Measurements from ENCODE around the gene TIMM10.
"Not testable (repeated sequence)": the region's sequence is repeated elsewhere in the genome, so short reads cannot be mapped to it uniquely, and the experiment has no call there.

TIMM10 gene

DNA sequence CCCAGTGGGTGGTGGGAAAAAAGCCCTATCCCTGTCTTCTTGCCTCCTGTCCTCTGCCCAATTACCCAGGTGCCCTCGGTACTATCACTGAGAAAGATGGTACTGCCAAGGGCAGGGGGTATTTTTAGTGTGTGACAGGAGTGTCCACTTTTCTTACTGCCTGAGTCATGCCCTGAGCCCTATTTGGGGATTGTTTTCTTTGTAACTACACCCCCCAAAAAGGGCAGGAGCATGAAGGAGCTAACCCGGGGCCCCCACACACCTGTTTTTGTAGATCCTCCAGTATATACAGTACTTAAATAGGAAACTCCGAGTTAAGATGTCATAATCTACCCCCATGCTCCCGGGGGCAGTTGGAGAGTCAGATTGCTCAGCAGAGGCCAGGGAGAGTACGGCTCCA, 10.6 kb upstream of the TIMM10 start:
- DNase-seq (ENCODE audit: low spot score) = no peak

DNA sequence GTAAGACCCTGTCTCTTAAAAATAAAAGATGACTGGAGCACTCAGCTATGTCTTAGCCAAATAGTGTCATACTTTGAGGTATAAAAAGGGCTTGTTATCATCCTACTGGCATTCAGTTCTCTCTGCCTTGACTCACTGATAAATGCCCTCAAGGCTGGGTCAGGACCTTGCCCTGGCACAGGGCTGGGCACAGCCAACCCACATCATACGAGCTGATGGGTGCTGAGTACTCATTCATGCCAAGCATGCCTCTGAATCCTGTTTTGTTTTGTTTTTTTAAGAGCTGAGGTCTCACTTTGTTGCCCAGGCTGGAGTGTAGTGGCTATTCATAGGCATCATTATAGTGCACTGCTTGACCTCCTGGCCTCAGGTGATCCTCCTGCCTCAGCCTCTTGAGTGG, 8.8 kb upstream of the TIMM10 start:
- DNase-seq (ENCODE audit: low spot score) = no peak

DNA sequence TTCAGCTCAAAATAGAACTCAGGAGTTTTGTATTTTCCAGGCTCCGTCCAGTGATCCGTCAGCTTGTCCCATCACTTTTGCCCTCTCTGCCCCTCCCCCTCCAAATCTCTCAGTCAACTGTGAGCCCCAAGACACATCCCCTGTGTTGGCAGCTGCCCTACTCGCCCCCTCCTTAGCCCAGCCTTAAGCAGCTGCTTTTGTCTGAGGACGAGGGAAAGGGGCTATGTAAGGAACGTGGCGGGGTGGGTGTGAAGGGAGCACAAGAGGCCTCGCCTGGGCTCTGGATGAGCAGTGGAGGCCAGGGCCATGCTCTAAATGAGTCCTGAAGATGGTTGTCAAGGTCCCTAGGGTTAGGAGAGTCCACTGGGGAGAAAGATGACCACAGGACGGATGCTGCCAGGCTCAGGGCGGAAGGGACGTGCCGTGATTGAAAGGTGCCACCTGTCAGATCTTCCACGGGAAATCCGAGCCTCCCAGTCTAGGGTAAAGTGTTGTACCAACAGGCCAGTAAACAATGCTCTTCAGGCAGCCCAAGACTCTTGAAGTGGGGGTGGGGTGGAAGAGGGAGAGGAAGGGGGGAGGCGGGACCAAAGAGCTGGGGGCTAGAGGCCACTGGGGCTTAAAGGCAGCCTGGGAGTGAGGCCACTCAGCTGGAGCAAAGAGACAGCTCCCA, 6.5 kb upstream of the TIMM10 start, which contains the start of gene SMTNL1:
Gene SMTNL1 (plus strand): TSS at position 649 of the 673 bp plus-strand sequence. CDS start 5,048 bp downstream, outside the sequence.
- no peak for DNase-seq (ENCODE audit: low spot score)

- DNase-seq (ENCODE audit: low spot score) = not testable (repeated sequence)
Observed at GRCh38 chr11:57534449-57534848, 3.9 kb upstream of the TIMM10 start.

DNA sequence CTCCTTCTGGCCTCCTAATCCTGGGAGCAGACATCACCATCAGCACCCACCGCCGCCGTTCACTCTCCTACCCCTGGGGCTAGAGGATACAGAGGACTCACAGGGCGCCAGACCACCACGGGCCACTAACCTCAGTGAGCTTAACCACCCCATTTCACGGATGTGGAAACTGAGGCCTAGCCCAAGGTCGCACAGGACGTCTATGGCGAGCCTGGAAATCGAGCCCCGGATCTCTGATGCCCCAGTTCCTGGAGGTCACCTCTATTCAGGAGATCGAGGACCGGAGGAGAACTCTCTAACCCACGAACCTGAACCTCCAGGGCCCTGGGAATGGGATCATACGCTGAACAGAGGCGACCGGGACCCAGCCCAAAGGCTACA, 349 bp downstream of the TIMM10 start:
- no peak for DNase-seq (ENCODE audit: low spot score)

DNA sequence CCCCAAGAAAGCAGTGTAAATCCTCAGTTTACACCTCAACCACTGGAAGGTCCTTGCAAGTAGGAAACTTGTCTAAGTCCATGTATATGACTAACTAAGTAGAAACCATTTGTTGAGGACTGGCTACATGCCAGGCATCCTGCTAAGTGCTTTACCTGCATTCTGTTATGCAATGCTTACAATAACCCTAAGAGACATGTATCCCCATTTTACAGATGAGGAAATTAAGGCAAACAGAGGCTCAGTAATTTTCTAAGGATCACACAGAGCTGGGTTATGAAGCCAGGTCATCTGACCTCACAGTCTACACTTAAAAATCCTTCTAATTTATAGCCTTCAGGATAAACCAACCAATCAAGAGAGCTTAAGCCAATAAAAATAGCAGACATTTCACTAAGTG, 1.5 kb downstream of the TIMM10 start:
- DNase-seq (ENCODE audit: low spot score) = no peak

- peak; percentile 67 for DNase-seq (ENCODE audit: low spot score)
Observed at GRCh38 chr11:57527056-57527631, 3.4 kb downstream of the TIMM10 start.

GRCh38 chr11:57523419-57523818, 7.1 kb downstream of the TIMM10 start:
- no peak for DNase-seq (ENCODE audit: low spot score)

DNA sequence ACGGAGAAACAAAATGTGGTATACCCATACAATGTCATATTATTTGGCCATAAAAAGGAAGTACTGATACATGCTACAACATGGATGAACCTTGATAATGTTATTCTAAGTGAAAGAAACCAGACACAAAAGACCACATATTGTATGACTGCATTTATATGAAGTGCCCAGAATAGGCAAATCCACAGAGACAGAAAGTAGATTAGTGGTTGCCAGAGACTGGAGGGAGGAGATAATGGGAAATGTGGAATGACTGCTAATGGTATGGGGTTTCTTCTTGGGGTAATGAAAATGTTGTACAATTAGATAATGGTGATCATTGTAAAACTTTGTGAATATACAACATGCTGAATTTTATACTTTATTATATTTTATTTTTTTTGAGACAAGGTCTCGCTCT, 9.4 kb downstream of the TIMM10 start:
- no peak for DNase-seq (ENCODE audit: low spot score)

GRCh38 chr11:57516061-57516443, 14.5 kb downstream of the TIMM10 start:
- DNase-seq (ENCODE audit: low spot score) = no peak

DNA sequence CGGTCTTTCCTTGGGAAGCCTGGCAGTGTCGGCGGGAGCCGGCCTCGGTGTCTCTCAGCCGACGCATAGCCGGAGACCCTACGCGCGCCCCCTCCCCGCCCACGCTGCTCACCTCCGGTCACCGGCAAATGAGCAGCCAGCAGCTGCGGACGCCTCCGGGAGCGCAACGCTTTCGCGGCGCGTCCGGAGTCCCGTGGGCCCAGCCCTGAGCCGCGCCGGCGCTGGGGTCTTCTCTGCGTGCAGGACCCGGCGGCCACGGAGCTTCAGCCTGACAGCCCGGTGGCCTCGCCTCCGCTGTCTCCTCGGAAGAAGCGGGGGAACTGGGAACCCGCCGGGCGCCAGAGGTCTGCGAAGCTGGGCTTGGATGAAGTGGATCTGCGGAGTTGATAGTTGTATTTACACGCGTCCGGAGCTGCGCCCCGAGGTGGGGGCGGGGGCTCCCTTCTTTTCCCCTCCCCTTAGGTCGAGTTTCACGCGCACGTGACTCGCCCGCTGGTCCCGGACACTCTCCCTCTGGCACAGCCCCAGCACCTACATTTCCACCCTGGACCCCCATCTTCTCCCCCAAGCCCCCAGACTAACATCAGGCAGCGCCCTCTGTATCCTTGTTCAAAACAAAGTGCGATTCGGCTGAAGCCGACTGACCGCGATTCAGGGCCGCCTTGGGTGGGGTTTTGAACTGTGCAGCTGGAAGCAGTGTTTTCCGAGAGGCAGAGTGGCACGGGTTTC, 15.1 kb downstream of the TIMM10 start, which contains the start of gene SLC43A1:
Gene SLC43A1 (minus strand): TSS at position 371 of the 729 bp plus-strand sequence. CDS start 1,591 bp downstream, outside the sequence.
- peak; percentile 90 for DNase-seq (ENCODE audit: low spot score)

GRCh38 chr11:57514538-57515331, 15.8 kb downstream of the TIMM10 start:
- peak; percentile 77 for DNase-seq (ENCODE audit: low spot score)

DNA sequence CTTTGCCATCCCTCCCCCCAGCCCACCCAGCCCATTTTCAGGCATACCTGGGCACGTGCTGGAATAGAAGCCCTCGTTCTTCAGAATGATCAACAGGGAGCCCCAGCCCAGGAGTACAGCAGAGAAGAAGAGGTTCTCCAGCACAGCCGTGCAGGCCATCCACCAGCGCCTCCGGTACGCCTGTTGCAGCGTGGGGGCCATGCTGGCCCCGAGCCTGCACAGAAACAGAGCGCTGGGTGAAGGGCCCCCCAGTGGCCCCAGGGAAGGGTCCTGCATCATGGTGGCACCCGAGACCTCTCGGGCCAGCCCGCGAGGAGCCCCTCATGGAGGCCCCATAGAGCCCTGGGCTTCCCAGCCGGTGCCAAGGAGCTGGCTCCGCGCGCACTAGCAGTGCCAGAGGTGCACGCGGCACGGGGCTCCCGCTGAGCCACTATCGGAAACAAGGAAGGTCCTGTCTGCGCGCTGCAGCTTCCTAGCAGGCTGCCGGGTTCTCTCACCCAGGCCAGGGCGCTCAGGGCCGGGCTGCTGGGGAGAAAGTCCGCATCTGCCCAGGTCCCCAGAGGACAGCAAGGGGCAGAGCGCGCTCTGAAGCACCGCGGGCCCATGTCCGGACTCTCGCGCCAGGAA, 16.5 kb downstream of the TIMM10 start:
- peak; percentile 47 for DNase-seq (ENCODE audit: low spot score)

- DNase-seq (ENCODE audit: low spot score) = no peak
Observed at GRCh38 chr11:57513452-57513795, 17.1 kb downstream of the TIMM10 start.

- DNase-seq (ENCODE audit: low spot score) = no peak
Observed at GRCh38 chr11:57512646-57513451, 17.7 kb downstream of the TIMM10 start.

DNA sequence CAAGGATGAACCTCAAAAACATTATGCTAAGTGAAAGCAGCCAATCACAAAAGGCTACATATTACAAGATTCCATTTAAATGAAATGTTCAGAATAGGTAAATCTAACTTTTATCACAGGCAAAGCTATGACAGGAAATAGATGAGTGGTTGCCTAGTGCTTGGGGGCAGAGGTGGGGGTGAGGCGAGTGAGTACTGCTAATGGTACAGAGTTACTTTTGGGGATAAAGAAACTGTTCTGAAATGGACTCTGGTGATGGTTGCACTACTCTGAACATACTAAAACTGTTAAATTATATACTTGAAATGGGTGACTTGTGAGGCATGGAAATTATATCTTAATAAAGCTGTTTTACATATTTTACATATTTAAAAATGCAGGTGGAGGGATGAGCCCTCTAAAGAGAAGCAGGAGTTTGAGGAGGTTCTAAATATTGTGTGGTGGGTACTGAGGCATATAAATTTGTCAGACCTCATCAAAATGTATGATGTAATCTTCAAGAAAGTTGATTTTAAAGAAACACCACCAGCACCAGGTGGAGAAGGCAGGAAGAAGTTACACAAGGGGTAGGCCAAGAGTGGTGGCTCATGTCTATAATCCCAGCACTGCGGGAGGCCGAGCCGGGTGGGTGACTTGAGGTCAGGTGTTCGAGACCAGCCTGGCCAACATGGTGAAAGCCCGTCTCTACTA, 18.7 kb downstream of the TIMM10 start:
- DNase-seq (ENCODE audit: low spot score) = no peak

GRCh38 chr11:57508341-57509170, 22.0 kb downstream of the TIMM10 start:
- no peak for DNase-seq (ENCODE audit: low spot score)

GRCh38 chr11:57506522-57506921, 24.0 kb downstream of the TIMM10 start:
- DNase-seq (ENCODE audit: low spot score) = no peak

GRCh38 chr11:57504511-57504910, 26.0 kb downstream of the TIMM10 start:
- DNase-seq (ENCODE audit: low spot score) = no peak

DNA sequence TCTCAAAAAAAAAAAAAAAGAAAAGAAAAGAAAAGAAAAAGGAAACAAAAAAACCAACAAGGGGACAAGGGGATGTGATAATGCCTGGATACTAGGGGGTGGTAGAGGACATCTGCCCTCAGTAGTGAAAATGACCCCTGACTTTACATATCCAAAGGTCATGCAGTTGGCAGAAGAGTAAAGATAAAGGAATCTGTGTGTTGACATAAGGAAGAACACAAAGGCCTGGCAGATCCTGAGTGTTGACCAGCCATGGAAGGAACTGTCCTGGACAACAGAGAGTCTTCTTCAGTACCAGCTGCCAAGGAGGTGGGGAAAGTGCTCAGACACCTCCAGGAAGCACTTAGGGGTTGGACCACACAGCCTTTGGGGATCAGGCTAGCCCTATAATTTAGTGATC, 27.7 kb downstream of the TIMM10 start:
- DNase-seq (ENCODE audit: low spot score) = no peak
